C4-2B (cell line): ENCODE measurements around the gene PPT2.

Source experiments
- CTCF ChIP-seq: fragments of 450-650 bp; conservative IDR thresholded peaks from 2 replicates; pipeline ENCODE4 v1.5.1; 2017; ENCODE audit warnings: mild to moderate bottlenecking
- ZFX ChIP-seq: fragments of 450-650 bp; IDR thresholded peaks from 2 replicates; pipeline ENCODE4 v1.6.1; 2017

GRCh38 chr6:32191696-32192607 lies 38.0 kb downstream of the PPT2 start:
- TF ChIP-seq CTCF (no peak), ZFX (no peak)
